ENCODE results near the gene ADPRHL1. TPM values are rescaled to one million over a fixed set of nuclear protein-coding genes. Genes with fewer than 3 reads are reported as not detected.
A peak's percentile ranks its signal among the peaks of the same experiment; 100 is the strongest.

Gene ADPRHL1
- total RNA-seq, 1 donor from 2014 or later, result 8.4 TPM

GRCh38 chr13:113426591-113426986, 26.7 kb downstream of the ADPRHL1 start:
- H3K36me3 Mint-ChIP-seq (ENCODE audit: low read depth), result peaks cover 5% of the 10 kb centered on the region
- no peak overlapping the region for H3K4me3 Mint-ChIP-seq (ENCODE audit: unreplicated experiment)
- H3K4me1 Mint-ChIP-seq (ENCODE audit: low read depth), result peaks cover 25% of the 10 kb centered on the region
- H3K27me3 Mint-ChIP-seq (ENCODE audit: low read depth), result no peaks in the 10 kb centered on the region
- H3K9me3 Mint-ChIP-seq (ENCODE audit: low read depth), result no peaks in the 10 kb centered on the region
- DNase-seq (ENCODE audit: low spot score), result peak; percentile 77
- peak overlapping the region; percentile 45 for H3K27ac Mint-ChIP-seq (ENCODE audit: unreplicated experiment)
- no peak for TF ChIP-seq CTCF (IDR thresholded peaks at IDR 0.05)

- H3K4me1 Mint-ChIP-seq (ENCODE audit: low read depth), result peaks cover 27% of the 10 kb centered on the region
- H3K36me3 Mint-ChIP-seq (ENCODE audit: low read depth), result peaks cover 5% of the 10 kb centered on the region
- H3K27ac Mint-ChIP-seq (ENCODE audit: unreplicated experiment), result no peak overlapping the region
Observed at GRCh38 chr13:113425941-113426590, 27.2 kb downstream of the ADPRHL1 start.

GRCh38 chr13:113423520-113424163, 29.6 kb downstream of the ADPRHL1 start:
- Mint-ChIP-seq H3K36me3 (ENCODE audit: low read depth) (peaks cover 9% of the 10 kb centered on the region), H3K27ac (ENCODE audit: unreplicated experiment) (no peak overlapping the region), H3K4me1 (ENCODE audit: low read depth) (peaks cover 27% of the 10 kb centered on the region), H3K9me3 (ENCODE audit: low read depth) (no peaks in the 10 kb centered on the region), H3K27me3 (ENCODE audit: low read depth) (no peaks in the 10 kb centered on the region), H3K4me3 (ENCODE audit: unreplicated experiment) (no peak overlapping the region)
- no peak for DNase-seq (ENCODE audit: low spot score)
- TF ChIP-seq CTCF (IDR thresholded peaks at IDR 0.05), result no peak

More at GRCh38 chr13:113425941-113426590, 27.2 kb downstream of the ADPRHL1 start:
- TF ChIP-seq CTCF (IDR thresholded peaks at IDR 0.05), result no peak
- Mint-ChIP-seq H3K27me3 (ENCODE audit: low read depth) (no peaks in the 10 kb centered on the region), H3K9me3 (ENCODE audit: low read depth) (no peaks in the 10 kb centered on the region), H3K4me3 (ENCODE audit: unreplicated experiment) (no peak overlapping the region)
- peak; percentile 90 for DNase-seq (ENCODE audit: low spot score)

GRCh38 chr13:113422807-113423519, 30.3 kb downstream of the ADPRHL1 start:
- H3K9me3 Mint-ChIP-seq (ENCODE audit: low read depth), result no peaks in the 10 kb centered on the region
- peak; percentile 86 for DNase-seq (ENCODE audit: low spot score)
- peaks cover 23% of the 10 kb centered on the region for H3K4me1 Mint-ChIP-seq (ENCODE audit: low read depth)
- no peak overlapping the region for H3K4me3 Mint-ChIP-seq (ENCODE audit: unreplicated experiment)
- H3K36me3 Mint-ChIP-seq (ENCODE audit: low read depth), result peaks cover 9% of the 10 kb centered on the region
- no peak for TF ChIP-seq CTCF (IDR thresholded peaks at IDR 0.05)
- no peaks in the 10 kb centered on the region for H3K27me3 Mint-ChIP-seq (ENCODE audit: low read depth)
- H3K27ac Mint-ChIP-seq (ENCODE audit: unreplicated experiment), result no peak overlapping the region

- Mint-ChIP-seq H3K9me3 (ENCODE audit: low read depth) (no peaks in the 10 kb centered on the region), H3K27me3 (ENCODE audit: low read depth) (no peaks in the 10 kb centered on the region), H3K4me1 (ENCODE audit: low read depth) (peaks cover 16% of the 10 kb centered on the region), H3K4me3 (ENCODE audit: unreplicated experiment) (peak overlapping the region; percentile 16), H3K36me3 (ENCODE audit: low read depth) (peaks cover 9% of the 10 kb centered on the region), H3K27ac (ENCODE audit: unreplicated experiment) (peak overlapping the region; percentile 12)
- TF ChIP-seq CTCF (IDR thresholded peaks at IDR 0.05), result no peak
- no peak for DNase-seq (ENCODE audit: low spot score)
Observed at GRCh38 chr13:113421673-113422270, 31.5 kb downstream of the ADPRHL1 start.

Measured in chondrocyte (in vitro differentiated cells).